H7 (cell line): ENCODE measurements around the gene TRIM27. TPM values are rescaled to one million over a fixed set of nuclear protein-coding genes. Genes with fewer than 3 reads are reported as not detected.
"Not testable (repeated sequence)": the region's sequence is repeated elsewhere in the genome, so short reads cannot be mapped to it uniquely, and the experiment has no call there.

Experiments used
- DNase-seq: peaks from one replicate; pipeline ENCODE4 v3.0.0; 2012
- H3K27me3 ChIP-seq: 2 replicates; pipeline ENCODE4 v1.6.0; 2011; ENCODE audit warnings: mild to moderate bottlenecking, low read length; ENCODE audit not compliant: control insufficient read depth, insufficient read depth
- H3K36me3 ChIP-seq: replicated peaks from 2 replicates; pipeline ENCODE4 v1.5.1; 2011; ENCODE audit warnings: low read length; ENCODE audit not compliant: control insufficient read depth, insufficient read depth
- H3K4me3 ChIP-seq: 2 replicates; pipeline ENCODE4 v1.5.1; 2011; ENCODE audit warnings: low read depth, mild to moderate bottlenecking, control low read depth, low read length, moderate library complexity; ENCODE audit not compliant: insufficient read depth
- total RNA-seq: library from RNA; depleted of rRNA; stranded (reverse); fragments of >200 nt; shearing (Covaris generic); gene quantifications from 2 replicates; pipeline ENCODE4 v1.2.3, GENCODE V29; 2014

Gene TRIM27
- total RNA-seq, 1 experiment from 2014 or later, result 98.8 TPM

DNA sequence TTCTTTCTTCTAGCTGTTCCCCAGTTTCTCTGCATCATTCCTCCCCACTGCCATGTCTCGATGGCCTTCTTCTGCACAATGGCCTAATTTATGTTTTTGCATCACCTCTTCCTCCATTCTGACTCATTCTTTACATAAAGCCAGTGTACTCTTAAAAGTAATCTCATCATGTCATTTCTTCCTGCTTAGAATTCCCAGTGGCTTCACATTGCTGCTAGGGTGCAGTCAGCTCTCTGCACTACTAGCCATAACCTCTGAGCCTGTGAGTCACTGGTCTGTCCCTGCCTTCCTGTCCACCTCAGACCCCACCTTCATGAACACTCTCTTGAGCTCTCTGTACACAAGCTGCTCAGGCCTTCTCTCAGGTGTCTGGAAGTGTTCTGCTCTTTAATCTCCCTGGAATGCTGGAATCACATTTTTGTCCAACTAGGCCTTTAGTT is 24.1 kb upstream of the TRIM27 start:
- DNase-seq, result no peak
- no peaks in the 10 kb centered on the region for H3K36me3 ChIP-seq
- no peak overlapping the region for H3K4me3 ChIP-seq
- no peaks in the 10 kb centered on the region for H3K27me3 ChIP-seq

DNA sequence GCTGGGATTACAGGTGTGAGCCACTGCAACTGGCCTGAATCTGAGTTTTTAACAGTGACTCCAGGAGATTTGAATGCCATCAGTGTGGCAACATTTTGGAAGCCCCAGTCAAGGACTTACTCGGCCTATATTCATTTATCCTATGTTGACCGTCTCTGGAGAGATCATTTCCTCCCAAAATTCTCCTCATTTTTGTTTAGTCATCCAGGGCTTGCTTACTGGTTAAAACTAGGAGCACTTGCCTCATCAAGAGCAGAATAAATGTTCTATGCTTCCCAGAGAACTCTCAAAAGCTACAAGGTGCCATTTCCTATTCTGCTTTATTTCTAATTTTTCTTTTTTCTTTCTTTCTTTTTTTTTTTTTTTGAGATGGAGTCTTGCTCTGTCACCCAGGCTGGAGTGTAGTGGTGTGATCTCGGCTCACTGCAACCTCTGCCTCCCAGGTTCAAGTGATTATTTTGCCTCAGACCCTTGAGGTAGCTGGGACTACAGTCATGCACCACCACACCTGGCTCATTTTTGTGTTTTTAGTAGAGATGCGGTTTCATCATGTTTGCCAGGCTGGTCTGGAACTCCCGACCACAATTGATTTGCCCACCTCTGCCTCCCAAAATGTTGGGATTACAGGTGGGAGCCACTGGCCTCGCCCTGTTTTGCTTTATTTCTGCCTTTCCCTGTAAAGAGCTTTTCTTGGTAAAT is 23.4 kb upstream of the TRIM27 start:
- no peaks in the 10 kb centered on the region for H3K36me3 ChIP-seq
- DNase-seq, result peak; percentile 1
- no peaks in the 10 kb centered on the region for H3K27me3 ChIP-seq
- no peak overlapping the region for H3K4me3 ChIP-seq

DNA sequence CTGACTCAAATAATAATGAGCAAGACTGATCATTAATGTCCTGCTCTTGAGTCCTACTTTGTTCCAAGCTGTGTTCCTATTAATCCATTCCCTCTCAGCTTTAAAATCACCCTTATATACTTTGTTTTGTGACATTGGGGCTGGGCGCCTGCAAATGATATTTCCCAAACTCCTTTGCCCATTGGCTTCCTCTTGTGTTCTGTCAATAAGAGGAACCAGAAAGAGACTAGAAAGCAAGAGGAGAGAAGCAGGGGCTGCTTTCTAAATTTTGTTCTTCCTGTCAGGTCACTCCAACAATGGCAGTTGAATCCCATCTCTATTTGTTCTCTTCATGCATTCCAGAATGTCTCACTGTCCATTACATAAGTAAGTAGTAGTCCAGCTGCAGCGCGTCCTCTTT is 21.6 kb upstream of the TRIM27 start:
- no peak overlapping the region for H3K4me3 ChIP-seq
- H3K36me3 ChIP-seq, result no peaks in the 10 kb centered on the region
- no peak for DNase-seq
- no peaks in the 10 kb centered on the region for H3K27me3 ChIP-seq

DNA sequence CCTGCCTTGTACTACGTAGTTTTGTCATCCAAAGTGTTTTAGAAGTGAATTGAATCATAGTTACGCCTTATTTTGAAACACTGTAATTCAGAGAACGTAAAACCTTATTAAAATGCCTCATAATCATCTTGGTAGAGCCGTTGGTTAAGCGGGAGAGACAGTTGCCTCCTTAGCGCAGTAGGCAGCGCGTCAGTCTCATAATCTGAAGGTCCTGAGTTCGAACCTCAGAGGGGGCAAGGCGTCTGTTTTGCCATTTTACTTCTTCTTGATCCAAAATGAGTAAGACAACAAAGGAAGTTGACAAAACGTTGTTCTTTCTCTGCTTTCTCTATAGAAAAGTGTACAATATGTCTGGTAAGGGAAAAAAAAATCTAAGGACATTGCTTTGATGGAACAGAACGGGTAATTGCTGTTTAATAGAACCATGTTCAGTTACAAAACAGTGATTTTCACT is 20.7 kb upstream of the TRIM27 start:
- Histone ChIP-seq H3K36me3 (no peaks in the 10 kb centered on the region), H3K4me3 (peak overlapping the region; percentile 70), H3K27me3 (no peaks in the 10 kb centered on the region)
- peak; percentile 36 for DNase-seq

DNA sequence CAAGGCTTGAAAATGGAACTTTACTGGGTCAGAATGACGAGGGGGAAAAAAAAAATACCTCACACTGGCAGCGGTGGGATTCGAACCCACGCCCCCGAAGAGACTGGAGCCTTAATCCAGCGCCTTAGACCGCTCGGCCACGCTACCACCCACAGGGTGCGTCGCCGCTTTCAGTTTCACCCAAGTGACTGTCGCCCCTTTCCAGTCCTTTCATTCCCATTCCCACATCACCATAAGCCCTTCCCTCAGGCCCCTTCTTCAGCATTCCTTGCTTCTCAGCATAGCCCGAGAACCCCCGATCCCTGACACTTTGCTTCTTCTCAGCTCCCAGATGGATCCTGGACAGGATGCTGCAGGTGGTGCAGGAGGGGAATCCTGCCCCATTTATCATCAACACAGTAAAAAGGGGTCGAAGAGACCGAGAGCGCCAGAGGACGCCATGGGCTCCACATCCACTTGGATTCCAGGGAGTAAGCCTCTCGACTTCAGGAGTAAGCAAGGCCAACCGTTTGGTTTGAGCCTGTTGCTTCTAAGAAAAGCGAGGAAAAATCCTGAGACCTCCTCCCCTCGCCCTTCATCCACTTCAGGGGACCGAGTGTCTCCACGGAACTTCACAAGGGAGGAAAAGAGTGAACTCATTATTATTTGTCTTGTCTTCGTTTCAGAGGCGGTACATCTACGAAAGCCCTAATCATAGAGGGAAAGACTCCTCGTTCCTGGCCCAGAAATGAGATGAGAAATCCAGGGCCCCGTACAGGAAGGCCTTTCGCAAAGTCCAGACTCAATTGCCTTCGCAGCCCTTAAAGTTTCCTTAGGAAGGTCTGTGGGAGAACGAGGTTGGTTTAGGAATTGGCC is 20.0 kb upstream of the TRIM27 start:
- Histone ChIP-seq H3K36me3 (no peaks in the 10 kb centered on the region), H3K4me3 (peak overlapping the region; percentile 70), H3K27me3 (no peaks in the 10 kb centered on the region)
- DNase-seq, result peak; percentile 63

DNA sequence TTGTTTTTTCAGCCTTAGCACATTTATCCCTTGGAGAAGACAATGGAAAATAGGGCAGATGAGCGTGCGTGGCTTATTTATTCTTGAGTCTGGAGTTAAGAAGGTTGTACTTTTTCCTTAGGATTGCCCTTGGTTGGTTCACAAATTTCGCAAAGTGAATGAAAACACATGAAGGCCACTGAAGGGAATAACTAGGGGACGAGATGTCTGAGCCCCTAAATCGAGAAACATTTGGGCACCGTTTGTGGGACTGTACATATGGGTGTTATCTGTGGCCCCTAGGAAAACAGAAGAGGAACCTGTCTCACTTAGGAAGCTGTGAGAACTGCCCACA is 19.4 kb upstream of the TRIM27 start:
- no peaks in the 10 kb centered on the region for H3K27me3 ChIP-seq
- DNase-seq, result no peak
- H3K4me3 ChIP-seq, result peak overlapping the region; percentile 70
- no peaks in the 10 kb centered on the region for H3K36me3 ChIP-seq

DNA sequence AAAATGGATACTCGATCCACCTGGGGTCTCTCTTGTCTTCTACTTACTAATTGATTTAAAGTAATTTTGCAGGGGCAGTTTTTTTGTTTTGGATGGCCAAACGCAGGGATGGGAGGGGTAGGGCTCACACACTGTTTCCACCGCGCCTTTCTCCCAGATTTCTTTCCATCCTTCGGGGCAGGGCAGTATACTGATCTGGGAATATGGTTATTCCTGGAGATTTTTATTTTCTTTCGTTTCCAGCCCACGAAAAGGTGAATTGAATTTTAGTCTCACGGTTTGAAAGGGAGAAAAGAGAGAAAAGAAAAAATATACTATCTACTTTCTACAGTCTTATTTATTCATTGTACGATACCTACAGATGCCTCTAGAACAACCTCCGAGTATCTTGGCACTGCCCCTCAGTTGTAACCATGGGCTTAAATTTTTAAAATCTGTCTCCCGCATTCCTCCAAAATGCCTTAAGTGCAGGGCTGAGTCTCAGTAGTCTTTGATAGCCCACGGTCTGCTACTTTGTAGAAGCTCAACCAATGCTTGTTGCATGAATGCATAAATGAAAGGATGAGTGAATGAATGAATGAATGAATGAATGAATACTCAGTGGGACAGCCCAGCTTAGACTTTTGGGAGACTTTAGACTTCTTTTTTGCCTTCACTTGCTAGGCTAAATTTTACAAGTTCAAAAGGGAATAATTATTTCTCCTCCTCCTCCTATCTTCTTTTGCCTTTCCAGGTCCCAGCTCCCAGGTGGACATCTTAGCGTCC is 18.1 kb upstream of the TRIM27 start:
- peak; percentile 57 for DNase-seq
- Histone ChIP-seq H3K36me3 (no peaks in the 10 kb centered on the region), H3K4me3 (peak overlapping the region; percentile 51), H3K27me3 (no peaks in the 10 kb centered on the region)

DNA sequence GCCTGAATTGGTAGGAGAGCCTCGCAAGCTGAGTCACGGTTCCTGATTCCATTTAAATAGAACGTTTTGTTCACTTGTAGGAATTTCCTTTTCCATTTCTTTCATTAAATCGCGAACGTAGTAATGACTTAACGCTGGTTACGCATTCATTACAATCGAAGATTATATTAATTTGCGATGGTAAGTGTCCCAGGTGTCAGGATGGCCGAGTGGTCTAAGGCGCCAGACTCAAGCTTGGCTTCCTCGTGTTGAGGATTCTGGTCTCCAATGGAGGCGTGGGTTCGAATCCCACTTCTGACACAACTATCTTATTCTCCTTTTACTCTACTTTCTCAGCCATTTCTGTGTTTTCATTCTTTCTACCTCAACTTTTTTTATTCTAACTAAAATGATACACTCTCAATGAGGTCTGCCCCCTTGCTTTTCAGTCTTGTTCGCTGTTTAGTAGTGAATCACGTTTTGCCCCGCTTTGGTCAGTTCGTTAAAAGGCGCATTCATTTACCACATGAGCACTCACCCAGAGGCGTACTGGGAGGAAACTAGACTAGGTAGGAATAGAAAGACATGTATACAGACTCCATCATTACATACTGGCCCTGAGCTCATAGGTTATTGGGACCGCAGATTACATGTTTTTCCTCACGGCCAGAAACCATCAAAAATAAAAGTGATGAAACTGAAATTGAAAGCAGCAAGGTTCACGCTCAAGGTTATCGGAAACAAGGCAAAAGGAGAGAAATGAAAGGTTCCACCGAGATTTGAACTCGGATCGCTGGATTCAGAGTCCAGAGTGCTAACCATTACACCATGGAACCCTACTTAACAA is 17.3 kb upstream of the TRIM27 start:
- Histone ChIP-seq H3K36me3 (no peaks in the 10 kb centered on the region), H3K27me3 (no peaks in the 10 kb centered on the region), H3K4me3 (peak overlapping the region; percentile 51)
- peak; percentile 17 for DNase-seq

DNA sequence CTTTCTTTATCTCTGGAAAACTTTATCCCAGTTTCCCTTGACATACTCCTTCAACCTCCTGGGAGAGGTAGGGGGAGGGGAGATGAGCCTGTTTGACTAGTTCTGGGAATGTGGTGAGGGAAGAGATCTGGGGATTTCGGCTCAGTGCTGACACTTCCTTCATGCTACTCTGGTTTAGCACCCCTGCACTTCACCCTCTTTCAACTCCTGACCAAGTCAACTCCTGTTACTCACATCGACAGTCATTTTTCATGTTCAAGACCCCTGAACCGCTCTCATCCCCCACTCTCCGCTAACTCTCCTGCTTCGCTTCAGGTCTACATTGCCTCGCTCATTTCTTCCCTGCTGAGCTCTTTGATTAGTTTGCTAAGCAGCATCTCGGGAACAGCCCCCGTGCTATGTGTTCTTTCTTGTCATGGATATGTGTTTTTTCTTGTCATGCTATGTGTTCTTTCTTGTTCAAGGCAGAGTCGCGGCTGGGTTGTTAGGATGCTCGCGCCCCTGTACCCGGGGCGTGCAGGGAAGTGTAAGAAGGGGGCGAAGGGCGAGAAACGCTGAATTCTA is 16.6 kb upstream of the TRIM27 start:
- no peaks in the 10 kb centered on the region for H3K36me3 ChIP-seq
- no peaks in the 10 kb centered on the region for H3K27me3 ChIP-seq
- H3K4me3 ChIP-seq, result peak overlapping the region; percentile 51
- peak; percentile 50 for DNase-seq

DNA sequence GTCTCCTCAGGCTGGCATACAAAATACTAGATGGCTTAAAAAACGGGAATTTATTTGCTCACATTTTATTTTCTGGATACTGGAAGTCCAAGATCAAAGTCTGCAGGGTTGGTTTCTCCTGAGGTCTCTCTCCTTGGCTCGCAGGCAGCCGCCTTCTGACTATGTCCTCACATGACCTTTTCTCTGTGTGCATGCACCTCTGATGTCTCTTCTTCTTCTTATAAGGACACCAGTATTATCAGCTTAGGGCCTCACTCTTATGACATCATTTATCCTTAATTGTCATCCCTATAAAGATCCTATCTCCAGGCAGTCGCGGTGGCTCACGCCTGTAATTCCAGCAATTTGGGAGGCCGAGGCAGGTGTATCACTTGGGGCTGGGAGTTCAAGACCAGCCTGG is 9.3 kb upstream of the TRIM27 start:
- Histone ChIP-seq H3K36me3 (no peaks in the 10 kb centered on the region), H3K4me3 (no peak overlapping the region), H3K27me3 (no peaks in the 10 kb centered on the region)
- DNase-seq, result no peak

DNA sequence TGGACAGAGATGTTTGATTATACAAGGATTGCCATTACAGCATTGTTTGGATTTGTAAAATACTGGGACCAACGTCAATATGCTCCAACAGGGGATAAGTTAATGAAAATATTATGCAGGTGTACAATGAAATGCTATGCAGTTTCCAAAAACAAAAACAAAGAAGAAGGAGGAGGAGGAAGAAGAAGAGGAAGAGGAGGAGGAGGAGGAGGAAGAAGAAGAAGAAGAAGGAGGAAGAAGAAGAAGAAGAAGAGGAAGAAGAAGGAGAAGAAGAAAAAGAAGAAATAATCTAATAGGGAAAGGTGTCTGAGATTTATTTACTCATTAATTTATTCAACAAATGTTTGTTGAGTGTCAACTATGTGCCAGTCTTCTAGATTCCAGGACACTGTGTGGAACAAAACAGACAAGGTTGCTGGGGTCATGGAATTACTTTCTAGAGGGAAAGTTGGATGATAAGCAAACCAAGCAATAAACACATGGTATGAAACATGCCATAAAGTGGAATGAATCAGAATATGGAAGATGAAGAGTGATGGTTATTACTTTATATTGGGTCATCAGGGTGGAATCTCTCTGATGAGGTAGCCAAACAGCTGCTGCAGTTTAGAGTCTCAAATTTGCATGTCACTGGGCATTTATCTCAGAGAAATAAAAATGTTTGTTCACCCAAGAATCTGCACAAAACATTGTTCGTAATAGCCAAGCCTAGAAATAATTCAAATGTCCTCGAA is 6.3 kb upstream of the TRIM27 start:
- Histone ChIP-seq H3K36me3 (no peaks in the 10 kb centered on the region), H3K4me3 (no peak overlapping the region), H3K27me3 (no peaks in the 10 kb centered on the region)
- DNase-seq, result no peak

DNA sequence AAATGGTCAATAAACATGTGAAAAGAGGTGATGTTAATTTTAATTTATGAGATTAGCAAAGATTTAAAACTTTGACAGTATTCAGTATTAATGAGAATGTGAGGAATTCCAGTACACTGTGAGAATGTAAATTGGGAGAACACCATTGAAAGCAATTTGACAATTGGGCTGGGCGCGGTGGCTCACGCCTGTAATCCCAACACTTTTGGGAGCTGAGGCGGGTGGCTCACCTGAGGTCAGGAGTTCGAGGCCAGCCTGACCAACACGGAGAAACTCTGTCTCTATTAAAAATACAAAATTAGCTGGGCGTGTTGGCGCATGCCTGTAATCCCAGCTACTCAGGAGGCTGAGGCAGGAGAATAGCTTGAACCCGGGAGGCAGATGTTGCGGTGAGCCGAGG is 5.6 kb upstream of the TRIM27 start:
- H3K4me3 ChIP-seq, DNase-seq, H3K27me3 ChIP-seq, H3K36me3 ChIP-seq: not testable (repeated sequence)

DNA sequence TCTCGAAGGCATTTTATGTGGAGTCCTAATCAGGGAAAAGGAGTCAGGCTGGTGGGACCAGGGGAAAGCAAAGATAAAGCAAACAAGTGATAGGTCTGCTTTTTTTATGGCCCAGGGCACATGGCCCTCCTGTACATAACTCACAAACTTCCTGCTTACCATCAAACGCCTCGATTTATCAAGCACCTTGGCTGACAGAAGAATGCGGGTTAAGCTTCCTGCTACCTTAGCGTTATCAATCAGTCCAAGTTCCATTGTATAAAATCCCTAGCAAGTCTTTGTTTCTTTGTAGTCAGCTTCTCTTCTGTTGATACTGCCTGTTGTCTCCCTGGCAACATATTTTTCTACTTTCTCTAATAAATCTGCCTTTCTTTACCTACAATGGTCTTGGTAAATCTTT is 4.1 kb upstream of the TRIM27 start:
- no peak for DNase-seq
- Histone ChIP-seq H3K27me3 (no peaks in the 10 kb centered on the region), H3K36me3 (no peaks in the 10 kb centered on the region), H3K4me3 (no peak overlapping the region)
